ENCODE data around the gene UGGT1.

UGGT1 gene, protein sequence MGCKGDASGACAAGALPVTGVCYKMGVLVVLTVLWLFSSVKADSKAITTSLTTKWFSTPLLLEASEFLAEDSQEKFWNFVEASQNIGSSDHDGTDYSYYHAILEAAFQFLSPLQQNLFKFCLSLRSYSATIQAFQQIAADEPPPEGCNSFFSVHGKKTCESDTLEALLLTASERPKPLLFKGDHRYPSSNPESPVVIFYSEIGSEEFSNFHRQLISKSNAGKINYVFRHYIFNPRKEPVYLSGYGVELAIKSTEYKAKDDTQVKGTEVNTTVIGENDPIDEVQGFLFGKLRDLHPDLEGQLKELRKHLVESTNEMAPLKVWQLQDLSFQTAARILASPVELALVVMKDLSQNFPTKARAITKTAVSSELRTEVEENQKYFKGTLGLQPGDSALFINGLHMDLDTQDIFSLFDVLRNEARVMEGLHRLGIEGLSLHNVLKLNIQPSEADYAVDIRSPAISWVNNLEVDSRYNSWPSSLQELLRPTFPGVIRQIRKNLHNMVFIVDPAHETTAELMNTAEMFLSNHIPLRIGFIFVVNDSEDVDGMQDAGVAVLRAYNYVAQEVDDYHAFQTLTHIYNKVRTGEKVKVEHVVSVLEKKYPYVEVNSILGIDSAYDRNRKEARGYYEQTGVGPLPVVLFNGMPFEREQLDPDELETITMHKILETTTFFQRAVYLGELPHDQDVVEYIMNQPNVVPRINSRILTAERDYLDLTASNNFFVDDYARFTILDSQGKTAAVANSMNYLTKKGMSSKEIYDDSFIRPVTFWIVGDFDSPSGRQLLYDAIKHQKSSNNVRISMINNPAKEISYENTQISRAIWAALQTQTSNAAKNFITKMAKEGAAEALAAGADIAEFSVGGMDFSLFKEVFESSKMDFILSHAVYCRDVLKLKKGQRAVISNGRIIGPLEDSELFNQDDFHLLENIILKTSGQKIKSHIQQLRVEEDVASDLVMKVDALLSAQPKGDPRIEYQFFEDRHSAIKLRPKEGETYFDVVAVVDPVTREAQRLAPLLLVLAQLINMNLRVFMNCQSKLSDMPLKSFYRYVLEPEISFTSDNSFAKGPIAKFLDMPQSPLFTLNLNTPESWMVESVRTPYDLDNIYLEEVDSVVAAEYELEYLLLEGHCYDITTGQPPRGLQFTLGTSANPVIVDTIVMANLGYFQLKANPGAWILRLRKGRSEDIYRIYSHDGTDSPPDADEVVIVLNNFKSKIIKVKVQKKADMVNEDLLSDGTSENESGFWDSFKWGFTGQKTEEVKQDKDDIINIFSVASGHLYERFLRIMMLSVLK (N-terminal part only)

DNA sequence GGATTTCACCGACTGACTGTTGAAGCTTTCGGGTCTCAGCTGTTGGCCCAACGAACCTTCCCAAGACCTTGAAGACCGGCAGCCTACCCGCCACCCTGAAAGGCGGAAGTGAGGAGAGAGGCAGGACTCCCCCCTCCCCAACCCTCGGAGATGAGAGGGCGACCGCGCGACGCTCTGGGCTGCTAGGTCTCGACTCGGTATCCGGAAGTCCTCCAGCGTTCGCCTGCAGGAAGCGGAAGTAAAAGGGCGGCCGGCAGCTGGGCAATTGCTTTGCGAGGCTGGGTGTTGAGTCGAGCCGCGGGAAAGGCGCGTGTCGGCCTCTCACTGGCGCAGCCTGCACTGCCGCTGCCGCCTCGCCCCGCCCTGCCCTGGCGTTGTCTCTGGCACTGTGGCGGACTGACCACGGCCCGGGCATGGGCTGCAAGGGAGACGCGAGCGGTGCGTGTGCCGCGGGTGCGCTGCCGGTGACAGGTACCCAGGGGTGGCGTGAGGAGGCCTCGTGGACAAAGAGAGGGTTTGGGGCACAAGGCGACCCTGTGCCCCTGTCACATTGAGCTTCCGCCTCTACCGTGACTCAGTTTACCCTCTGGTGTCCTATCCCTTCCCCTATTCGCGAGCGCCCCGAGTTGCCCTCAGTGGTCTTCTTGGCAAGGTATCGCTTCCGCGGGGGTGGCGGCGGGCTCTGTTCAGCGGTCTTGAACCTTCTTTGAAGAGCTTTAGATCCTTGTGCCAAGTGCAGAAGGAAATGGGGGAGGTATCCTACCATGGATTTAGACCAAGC is at the start of gene UGGT1:
Gene UGGT1 (plus strand): TSS at position 256 of the 781 bp plus-strand sequence. CDS start 158 bp downstream, at position 414.
- in situ Hi-C loops (cut with MboI; ENCODE audit: low pct_unique_long_range_greater_than_20kb, low sequenced_read_pairs), result no loop called here
- peak; percentile 99 for DNase-seq

DNA sequence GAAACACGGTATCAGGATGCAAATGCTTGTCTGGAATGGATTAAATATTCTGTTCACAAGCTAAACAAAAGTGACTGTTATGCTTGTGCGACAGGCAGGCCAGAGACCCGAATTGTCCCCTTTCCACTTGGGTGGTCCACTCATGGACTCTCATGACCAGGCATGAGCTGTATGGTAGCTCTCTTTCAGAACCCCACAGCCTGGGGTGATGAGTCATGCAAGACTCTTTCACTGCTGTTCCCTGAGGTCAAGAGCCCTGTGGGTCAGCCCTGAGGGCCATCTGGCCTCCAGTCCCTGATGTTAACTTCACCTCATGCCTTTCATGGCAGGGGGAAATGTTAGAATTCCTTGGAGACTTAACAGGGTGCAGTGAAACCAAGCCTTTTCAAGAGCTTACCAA is 49.4 kb upstream of the UGGT1 start:
- in situ Hi-C loops (cut with MboI; ENCODE audit: low pct_unique_long_range_greater_than_20kb, low sequenced_read_pairs), result no loop called here
- DNase-seq, result no peak

DNA sequence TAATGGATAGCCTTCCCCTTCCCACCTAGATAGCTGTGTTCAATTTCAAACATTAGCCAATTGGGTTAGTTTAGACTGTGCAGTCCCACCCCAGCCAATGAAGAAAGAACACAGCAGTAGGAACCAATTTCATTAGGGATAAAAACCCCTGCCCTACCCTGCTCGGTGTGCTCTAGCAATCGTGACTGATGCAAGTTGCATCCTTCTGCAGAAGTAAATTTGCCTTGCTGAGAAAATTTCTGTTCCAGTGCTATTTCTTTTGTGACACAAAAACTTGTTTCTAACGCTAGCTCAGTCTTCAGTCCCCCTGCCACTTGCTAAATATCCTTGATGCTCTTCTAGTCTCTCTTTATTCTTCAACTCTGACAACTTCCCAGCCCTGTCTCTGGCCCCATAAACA is 48.0 kb upstream of the UGGT1 start:
- no peak for DNase-seq
- in situ Hi-C loops (cut with MboI; ENCODE audit: low pct_unique_long_range_greater_than_20kb, low sequenced_read_pairs), result no loop called here

DNA sequence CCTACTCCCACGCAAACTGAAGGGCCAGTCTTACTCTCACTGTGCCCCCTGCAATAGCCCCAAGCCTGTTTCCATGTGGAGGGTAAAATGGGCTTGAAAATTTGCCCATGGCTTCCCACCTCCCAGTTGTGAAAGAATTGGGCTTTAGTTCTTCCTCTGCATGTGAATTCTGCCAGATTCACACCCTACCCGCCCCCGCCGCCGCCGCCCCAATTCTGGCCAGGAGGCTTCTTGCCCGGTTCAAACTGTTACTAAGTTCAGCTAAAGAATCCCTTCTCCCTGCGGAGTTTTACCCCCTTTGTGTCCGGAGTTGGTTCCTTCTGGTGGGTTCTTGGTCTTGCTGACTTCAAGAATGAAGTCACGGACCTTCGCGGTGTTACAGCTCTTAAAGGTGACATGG is 37.7 kb upstream of the UGGT1 start:
- DNase-seq, result no peak
- in situ Hi-C loops (cut with MboI; ENCODE audit: low pct_unique_long_range_greater_than_20kb, low sequenced_read_pairs), result no loop called here

DNA sequence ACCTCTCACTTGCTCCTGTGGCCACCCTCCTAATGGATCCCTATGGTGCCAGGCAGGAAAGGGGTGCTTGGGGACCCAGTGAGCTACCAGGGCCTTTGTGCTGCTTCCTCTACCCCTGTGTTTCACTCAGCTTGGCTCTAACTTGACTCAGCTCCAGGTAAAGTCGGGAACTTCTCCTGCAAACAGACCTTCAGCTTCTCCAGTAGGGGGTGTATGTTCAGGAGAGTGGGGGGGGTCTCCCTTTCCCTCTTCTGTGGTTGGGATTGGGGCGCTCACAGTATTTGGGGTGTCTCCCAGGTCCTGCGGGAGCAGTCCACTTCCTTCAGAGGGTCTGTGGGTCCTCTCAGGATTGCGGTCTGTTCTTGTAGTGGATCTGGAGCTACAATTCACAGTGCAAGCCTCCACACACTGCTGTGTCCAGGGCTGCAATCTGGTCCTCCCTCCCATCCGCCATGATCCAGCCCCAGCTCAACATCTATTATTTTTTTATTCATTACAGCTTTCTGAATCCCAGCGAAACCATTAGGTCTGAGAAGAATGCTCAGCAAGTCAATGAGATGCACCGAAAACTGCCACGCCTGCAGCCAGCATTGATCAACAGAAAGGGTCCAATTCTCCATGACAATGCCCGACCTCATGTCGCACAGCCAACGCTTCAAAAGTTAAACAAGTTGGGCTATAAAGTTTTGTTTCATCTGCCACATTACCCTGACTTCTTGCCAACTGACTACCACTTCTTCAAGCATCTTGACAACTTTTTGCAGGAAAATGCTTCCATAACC is 36.7 kb upstream of the UGGT1 start:
- no peak for DNase-seq
- in situ Hi-C loops (cut with MboI; ENCODE audit: low pct_unique_long_range_greater_than_20kb, low sequenced_read_pairs), result no loop called here

DNA sequence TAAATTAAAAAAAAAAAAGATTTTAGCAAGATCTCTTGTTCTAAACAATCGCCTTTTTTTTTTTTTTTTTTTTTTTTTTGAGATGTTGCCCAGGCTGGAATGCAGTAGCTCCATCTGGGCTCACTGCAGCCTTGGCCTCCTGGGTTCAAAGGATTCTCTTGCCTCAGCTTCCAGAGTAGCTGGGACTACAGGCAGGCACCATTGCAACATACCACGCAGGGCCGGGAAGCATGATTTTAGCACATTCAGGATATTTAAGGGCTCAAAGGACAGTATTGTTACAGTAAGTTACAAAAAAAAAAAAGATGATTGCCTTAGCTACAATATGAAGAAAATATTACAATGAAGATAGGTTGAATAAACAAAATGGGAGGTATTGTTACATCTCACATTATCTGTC is 33.7 kb upstream of the UGGT1 start:
- in situ Hi-C loops (cut with MboI; ENCODE audit: low pct_unique_long_range_greater_than_20kb, low sequenced_read_pairs), result no loop called here
- DNase-seq, result no peak

DNA sequence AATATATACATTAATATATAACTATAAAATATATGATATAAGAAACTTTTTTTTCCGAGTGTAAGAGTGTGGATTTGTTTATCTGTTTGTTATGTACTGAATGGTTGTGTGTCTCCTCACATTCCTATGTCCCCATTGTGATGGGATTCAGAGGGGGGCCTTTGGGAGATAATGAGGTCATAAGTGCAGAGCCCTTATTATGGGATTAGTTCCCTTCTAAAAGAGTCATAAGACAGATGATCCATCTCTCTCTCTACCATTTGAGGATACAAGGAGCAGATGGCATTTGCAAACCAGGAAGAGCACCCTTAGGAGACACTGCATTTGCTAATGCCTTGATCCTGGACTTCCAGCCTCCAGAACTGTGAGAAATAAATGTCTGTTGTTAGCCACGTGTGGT is 32.9 kb upstream of the UGGT1 start:
- no peak for DNase-seq
- in situ Hi-C loops (cut with MboI; ENCODE audit: low pct_unique_long_range_greater_than_20kb, low sequenced_read_pairs), result no loop called here

DNA sequence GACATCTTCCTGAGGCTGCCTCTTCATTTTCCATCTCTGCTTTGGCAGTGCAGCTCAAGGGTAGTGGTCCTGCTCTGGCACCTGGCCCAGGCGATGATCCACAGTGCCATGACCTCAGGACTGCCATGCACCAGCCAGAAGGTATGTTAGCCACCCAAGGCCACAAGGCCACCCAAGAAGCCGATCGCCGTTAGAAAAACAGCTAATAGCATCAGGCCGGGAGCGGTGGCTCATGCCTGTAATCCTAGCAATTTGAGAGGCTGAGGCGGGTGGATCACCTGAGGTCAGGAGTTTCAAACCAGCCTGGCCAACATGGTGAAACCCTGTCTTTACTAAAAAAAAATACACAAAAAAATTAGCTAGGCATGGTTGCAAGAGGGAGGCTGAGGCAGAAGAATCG is 28.4 kb upstream of the UGGT1 start:
- DNase-seq, result no peak
- in situ Hi-C loops (cut with MboI; ENCODE audit: low pct_unique_long_range_greater_than_20kb, low sequenced_read_pairs), result no loop called here

DNA sequence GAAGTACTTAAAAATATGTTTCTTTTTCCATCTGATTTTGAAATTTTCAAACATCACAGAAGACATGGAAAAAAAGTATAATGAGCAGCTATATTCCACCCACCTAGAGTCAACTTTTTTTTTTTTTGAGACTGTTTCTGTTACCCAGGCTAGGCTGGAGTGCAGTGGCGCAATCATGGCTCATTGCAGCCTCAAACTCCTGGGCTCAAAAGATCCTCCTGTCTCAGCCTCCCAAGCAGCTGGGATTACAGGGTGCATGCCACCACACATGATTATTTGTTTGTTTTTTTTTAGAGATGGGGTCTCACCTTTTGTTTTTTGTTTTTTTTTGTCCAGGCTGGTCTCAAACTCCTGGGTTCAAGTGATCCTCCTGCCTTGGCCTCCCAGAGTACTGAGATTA is 26.6 kb upstream of the UGGT1 start:
- in situ Hi-C loops (cut with MboI; ENCODE audit: low pct_unique_long_range_greater_than_20kb, low sequenced_read_pairs), result no loop called here
- DNase-seq, result no peak

DNA sequence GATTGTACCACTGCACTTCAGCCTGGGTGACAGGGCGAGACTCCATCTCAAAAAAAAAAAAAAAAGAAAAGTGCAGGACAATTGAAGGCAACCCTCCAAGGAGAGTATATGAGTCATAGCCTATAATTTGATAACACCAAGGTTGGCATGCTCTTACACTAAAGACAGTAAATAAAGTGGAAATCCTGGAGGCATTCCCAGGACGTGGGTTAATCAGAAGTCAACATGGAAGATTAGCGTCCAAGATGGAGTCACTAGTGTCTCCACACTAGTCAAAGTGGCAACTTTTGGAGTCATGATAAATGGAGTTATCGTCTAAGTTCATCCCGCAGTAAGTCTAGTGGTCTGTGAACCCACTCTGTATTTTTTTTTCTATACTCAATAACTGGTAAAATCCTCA is 21.2 kb upstream of the UGGT1 start:
- DNase-seq, result no peak
- in situ Hi-C loops (cut with MboI; ENCODE audit: low pct_unique_long_range_greater_than_20kb, low sequenced_read_pairs), result no loop called here

DNA sequence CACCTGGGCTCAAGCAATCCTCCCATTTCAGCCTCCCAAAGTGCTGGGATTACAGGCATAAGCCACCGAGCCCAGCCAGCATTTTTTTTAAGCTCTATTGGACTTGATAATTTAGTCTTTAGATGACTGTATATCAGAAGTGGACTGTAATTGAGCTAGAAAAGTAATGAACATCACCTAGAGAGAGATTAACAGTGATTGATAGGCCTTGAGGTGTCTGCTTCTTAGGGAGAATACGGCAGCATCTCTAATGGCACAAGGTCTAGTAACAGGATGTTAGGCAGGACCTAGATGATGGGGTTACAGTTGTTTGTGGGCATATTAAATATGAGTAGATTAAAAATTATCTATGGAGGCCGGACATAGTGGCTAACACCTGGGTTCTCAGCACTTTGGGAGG is 17.7 kb upstream of the UGGT1 start:
- in situ Hi-C loops (cut with MboI; ENCODE audit: low pct_unique_long_range_greater_than_20kb, low sequenced_read_pairs), result no loop called here
- DNase-seq, result no peak

DNA sequence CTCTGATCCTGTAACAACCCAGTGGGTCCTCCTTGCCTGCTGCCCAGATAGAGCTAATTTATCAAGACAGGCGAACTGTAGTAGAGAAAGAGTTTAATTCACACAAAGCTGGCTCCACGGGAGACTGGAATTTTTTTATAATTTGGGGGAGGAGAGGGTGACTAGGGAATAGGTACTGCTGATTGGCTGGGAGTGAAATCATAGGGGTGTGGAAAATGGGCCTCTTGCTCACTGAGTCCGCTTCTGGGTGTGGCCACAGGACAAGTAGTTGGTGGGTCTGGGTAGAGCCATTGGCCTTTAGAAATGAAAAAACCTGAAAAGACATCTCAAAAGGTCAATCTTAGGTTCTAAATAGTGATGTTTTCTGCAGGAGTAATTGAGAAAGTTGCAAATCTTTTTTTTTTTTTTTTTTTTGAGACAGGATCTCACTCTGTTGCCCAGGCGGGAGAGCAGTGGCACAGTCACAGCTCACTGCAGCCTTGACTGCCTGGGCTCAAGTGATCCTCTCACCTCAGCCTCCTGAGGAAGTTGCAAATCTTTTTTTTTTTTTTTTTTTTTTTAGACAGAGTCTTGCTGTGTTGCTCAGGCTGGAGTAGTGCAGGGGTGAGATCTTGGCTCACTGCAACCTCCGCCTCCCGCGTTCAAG is 14.4 kb upstream of the UGGT1 start:
- DNase-seq, result no peak
- in situ Hi-C loops (cut with MboI; ENCODE audit: low pct_unique_long_range_greater_than_20kb, low sequenced_read_pairs), result no loop called here

DNA sequence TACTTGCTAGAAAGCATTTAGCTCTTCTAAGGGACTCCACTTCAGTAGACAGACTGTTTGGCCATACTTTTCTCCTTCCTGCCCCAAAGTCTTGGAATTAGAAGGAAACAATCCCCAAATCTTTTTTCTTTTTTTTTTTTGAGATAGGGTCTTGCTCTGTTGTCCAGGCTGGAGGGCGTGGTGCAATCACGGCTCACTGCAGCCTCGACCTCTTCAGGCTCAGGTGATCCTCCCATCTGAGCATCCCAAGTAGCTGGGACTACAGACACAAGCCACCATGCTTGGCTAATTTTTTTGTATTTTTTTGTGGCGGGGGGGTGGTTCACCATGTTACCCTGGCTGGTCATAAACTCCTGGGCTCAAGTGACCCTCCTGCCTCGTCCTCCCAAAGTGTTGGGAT is 6.2 kb upstream of the UGGT1 start:
- in situ Hi-C loops (cut with MboI; ENCODE audit: low pct_unique_long_range_greater_than_20kb, low sequenced_read_pairs), result no loop called here
- no peak for DNase-seq

DNA sequence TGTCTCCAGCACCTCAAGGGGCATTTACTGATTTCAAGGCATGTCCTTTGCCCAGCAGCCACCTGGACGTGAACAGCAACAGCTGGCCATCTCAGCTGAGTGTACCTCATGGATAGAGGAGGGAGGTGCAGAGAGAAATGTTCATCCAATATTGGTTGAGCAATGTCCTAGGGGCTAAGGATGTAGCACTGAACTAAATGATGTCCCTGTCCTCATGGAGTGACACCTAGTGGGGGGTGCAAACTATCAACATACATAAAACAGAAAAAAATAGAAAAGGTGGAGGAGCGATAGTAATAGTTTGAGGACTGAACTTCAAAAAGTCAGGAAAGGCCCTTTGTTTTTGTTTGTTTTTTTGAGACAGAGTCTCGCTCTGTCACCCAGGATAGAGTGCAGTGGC is 4.8 kb upstream of the UGGT1 start:
- in situ Hi-C loops (cut with MboI; ENCODE audit: low pct_unique_long_range_greater_than_20kb, low sequenced_read_pairs), result no loop called here
- DNase-seq, result no peak

DNA sequence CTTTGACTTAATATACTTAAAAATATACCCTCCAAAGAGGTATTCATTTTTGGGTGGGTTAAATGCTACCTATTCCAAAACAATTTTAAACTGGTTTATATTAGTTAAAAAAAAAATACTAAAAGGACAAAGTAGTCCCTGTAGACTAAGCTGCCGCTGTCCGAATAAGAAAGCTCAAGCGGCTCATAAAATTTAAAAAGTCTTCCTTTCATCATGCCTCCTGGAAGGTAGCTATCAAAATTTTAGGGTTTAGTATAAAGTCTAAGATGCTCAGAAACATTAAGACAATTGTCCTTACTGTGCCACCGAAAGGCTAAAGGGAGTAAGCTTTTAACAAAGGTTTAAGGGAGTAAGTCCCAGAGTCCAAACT is 440 bp upstream of the UGGT1 start:
- DNase-seq, result no peak
- in situ Hi-C loops (cut with MboI; ENCODE audit: low pct_unique_long_range_greater_than_20kb, low sequenced_read_pairs), result no loop called here

DNA sequence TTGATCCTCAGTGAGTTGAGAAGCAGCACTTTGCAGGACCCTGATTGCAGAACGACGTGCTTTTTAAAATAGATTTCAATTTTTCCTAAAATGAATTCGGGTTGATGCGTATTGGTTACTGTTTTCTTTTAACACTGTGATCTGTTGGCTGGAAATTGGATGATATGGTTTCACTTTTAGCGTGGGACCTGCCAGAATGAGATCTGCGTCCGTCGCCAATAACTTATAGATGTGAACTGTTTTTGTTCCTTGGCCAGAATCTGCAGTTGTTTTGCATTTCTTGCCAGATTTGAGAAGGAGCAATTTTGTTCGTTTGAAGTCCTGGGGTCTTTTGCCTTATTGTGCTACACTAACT is 703 bp downstream of the UGGT1 start:
- in situ Hi-C loops (cut with MboI; ENCODE audit: low pct_unique_long_range_greater_than_20kb, low sequenced_read_pairs), result no loop called here
- DNase-seq, result peak; percentile 61

DNA sequence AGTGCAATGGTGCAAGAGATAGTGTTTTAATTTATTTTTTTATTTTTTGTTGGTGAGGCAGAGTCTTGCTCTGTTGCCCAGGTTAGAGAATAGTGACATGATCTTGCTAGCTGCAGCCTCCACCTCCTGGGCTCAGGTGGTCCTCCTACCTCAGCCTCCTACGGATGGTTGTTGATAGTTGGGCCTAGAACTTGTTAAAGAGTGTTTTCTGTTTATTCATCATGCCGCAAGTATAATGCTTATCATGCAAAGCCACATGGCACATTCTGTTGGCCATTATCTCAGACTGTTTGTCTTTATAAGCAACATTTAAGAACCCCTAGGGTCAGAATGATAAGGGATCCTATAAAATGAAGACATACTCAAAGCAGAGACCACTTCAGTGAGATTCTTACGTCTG is 1.7 kb downstream of the UGGT1 start:
- no peak for DNase-seq
- in situ Hi-C loops (cut with MboI; ENCODE audit: low pct_unique_long_range_greater_than_20kb, low sequenced_read_pairs), result no loop called here

DNA sequence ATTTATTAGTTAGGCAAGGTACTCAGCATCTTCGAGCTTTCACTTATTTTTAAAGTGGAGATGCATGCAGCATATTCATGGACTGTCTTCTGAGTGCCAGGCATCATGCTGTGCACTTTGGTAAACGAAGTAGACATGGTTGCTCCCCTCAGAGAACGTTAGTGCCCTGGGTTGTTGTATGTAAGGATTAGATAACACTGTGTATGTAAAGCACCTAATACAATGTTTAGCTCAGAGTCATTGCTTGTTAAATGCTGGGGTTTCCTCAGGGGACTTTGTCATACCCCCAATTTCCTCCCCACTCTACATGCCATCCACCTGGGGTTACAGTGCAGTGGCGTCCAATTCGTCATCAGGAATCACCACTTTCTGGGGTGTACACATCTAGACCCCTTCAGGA is 2.8 kb downstream of the UGGT1 start:
- in situ Hi-C loops (cut with MboI; ENCODE audit: low pct_unique_long_range_greater_than_20kb, low sequenced_read_pairs), result no loop called here
- no peak for DNase-seq
